ENCODE measurements around the gene CD2BP2.
"Not testable (repeated sequence)": the region's sequence is repeated elsewhere in the genome, so short reads cannot be mapped to it uniquely, and the experiment has no call there.

The CD2BP2 gene

GRCh38 chr16:30355144-30355953 is at the start of gene CD2BP2:
CD2BP2 (minus strand) TSS chr16:30355308; CDS start chr16:30354681, 627 bp downstream.
- peak; percentile 91 for DNase-seq

GRCh38 chr16:30401768-30402425 is 46.8 kb upstream of the CD2BP2 start:
- DNase-seq: no peak

GRCh38 chr16:30399435-30400186 is 44.5 kb upstream of the CD2BP2 start:
- DNase-seq: no peak

GRCh38 chr16:30398661-30399434 is 43.7 kb upstream of the CD2BP2 start:
- DNase-seq: no peak

- no peak for DNase-seq
These were observed 42.9 kb upstream of the CD2BP2 start for GRCh38 chr16:30397776-30398660.

- no peak for DNase-seq
These were observed 41.9 kb upstream of the CD2BP2 start for GRCh38 chr16:30397056-30397455.

DNA sequence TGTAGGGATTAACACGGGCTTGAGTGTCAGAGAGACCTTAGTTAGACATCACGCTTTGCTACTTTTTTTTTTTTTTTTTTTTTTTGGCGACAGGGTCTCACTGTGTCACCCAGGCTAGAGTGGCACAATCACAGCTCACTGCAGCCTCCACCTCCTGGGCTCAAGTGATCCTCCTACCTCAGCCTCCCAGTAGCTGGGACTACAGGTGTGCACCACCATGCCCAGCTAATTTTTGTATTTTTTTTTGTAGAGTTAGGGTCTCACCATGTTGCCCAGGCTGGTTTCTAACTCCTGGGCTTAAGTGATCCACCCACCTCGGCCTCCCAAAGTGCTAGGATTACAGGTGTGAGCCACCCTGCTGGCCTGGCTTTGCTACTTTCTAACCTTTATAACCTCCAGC is 41.5 kb upstream of the CD2BP2 start:
- not testable (repeated sequence) for DNase-seq

DNA sequence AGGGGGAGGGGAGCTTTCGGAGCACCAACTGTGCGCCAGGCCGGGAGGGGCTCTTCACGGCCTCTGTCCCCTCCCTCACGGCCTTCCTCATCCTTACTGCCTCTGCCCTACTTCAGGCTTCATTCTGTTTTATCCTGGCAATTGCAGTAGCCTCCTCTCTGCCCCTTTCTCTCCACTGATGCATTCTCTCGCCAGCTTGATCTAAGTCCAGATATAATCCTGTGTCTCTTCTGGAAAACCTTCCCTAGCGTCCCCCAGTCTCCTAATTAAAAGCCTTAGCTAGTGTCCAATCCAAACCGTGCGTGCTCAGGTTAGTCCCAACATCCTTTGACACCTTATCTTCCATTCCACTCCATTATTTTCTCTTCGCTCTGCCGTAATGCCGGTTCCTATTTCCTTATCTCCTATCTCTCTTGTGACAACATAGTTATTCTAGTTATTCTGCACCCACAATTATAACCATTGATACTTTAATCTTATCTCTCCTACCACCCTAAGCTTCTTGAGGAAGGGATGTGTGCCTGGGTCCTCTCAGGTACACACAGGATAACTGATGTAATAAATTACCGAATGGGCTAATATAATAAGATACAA is 41.0 kb upstream of the CD2BP2 start:
- no peak for DNase-seq

DNA sequence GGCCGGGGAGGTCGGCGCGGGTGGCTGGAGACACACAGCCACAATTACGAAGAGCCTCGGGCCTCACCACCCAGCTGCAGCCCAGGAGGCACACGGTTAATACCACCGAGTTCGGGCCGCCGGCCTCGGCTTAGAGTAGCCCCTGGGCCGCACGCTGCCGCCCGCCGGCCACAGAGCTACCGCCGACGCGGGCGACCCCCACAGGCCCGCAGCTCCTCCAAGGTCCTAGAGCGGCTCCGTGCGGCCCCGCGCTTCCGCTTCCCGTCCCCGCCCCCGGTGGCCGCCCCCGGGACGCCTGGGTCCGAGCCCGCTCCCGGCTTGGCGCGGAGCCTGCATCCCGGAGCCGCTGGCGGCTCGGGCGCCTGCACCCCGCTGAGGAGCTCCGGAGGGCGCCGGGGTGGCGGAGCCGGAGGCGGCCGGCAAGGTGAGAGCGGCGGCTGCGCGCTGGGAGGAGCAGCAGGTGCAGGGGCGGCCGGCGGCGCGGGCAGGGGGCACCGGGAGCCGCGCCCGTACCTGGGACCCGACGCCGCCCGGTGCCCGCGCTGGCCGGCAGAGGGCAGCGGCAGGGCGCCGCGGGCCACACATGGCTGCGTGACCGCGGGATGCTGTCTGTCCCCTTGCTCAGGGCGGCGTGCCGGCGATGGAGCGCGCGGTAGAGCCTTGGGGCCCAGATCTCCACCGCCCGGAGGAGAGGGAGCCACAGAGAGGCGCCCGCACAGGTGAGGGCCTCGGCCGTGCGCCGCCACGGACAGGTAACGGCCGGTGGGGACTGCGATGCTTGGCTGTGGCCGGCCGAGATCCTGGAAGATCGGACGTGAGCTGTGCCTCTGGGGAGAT is 40.3 kb upstream of the CD2BP2 start, which contains the start of gene ZNF48:
ZNF48 (plus strand) TSS at position 266 of the 837 bp plus-strand sequence; CDS start at position 641, 375 bp downstream.
- DNase-seq: peak; percentile 62

GRCh38 chr16:30394592-30395154 is 39.6 kb upstream of the CD2BP2 start:
- DNase-seq: no peak

- no peak for DNase-seq
These were observed 28.4 kb upstream of the CD2BP2 start for GRCh38 chr16:30383521-30383920.

DNA sequence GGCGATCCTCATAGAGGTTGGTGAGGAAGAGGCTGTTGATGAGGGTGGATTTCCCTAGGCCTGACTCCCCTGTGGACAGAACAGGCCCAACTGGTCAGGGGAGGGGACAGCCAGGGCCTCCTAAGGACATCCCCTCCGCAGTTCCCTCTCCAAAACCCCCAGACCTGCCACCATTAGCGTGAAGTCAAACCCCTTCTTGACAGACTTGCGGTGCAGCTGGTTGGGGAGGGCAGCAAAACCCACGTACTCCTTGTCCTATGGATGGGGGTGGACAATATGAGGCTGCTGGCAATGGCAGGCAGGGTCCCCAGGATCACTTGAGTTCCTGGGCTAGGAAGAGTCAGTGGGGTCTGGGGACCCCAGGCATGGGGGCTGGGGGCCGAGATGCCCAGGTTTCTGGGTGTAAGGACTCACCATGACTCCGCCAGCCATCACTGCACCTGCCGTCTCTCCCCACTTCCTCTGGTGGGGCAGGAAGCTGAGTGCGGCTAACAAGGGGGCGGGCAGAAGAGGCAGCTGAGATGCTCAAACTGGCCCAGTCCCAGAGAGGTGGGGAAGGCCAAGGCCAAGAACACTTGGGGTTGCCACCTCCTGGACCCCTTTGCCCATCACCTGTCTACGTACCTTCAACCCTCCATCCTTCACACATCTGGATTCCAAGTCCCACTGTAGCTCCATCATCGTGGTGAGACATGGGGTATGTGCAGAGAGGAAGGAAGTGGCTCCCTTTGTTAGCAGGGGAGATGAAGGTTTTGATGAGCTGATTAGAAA is 27.2 kb upstream of the CD2BP2 start, which contains the start of gene SEPTIN1:
SEPTIN1 (minus strand) TSS at position 451 of the 771 bp plus-strand sequence; CDS start at position 432, 19 bp downstream.
- peak; percentile 81 for DNase-seq

DNA sequence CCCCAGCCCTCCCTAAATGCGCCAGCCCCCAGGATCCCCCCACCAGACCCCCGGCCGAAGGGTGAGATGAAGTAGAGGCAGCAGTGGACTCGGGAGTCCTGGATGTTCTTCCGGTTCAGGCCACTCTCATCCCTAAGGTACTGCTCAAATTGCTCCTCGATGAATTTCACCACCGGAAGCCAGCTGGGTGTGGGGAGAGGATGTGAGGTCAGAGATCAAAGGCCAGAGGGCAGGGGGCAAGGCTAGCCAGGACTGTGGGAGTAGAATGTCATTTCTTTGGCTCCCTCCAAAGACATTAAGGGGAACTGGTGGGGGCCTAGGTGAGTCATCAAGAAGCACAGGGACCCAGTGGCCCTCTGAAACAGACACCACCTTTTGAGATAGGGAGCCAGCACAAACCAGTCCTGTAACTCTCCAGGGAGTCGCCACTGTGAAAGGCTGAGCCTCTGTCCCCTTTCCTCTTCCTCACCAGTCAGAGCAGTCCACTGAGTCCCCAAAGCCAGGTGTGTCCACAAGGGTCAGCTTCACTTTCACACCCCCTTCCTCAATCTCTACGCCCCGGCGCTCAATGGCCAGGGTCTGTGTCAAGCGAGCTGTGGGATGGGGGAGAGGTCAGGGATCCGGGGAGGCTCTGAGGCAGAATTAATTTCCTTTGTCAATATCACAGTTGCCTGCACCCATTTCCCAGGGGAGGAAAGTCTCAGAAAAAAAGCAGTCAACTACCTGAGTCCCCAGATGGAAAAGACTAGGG is 26.4 kb upstream of the CD2BP2 start:
- DNase-seq: peak; percentile 48

- no peak for DNase-seq
These were observed 25.7 kb upstream of the CD2BP2 start for GRCh38 chr16:30380803-30381208.

GRCh38 chr16:30380072-30380802 is 25.1 kb upstream of the CD2BP2 start:
- no peak for DNase-seq

DNA sequence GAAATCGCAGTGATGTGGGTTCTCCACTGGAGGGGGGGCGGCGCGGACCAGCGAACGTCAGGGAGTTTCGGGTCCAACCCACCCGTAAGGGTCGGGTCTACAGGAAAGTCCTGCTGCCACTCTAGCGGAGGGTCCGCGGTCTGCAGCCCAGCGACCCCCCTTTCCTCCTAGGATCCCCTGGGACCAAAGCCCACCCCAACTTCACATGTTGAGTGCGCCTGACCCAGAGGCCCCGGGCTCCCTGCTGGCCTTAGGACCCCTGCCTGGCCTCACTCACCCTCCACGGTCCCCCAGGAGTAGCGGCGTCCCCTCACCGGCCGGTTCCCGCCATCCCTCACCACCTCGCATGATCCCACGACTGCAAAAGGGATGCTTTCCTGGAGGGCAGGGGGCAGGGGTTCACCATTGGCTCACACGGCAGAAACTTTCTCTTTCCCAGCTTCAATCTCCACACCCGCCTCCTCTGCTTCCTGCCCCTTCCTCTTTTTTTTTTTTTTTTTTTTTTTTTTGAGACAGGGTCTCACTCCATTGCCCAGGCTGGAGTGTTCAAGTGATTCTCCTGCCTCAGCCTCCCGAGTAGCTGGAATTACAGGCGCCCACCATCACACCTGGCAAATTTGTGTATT is 24.2 kb upstream of the CD2BP2 start:
- no peak for DNase-seq
